CD4-positive, alpha-beta T cell treated with Interleukin-12 subunit alpha and Interleukin-12 subunit beta, for 1 hour (primary cell): ENCODE results near the gene DAB1.

ENCODE experiments used
- DNase-seq: peaks from one replicate; pipeline ENCODE4 v3.0.0-alpha.2; 2020

DAB1 gene

DNA sequence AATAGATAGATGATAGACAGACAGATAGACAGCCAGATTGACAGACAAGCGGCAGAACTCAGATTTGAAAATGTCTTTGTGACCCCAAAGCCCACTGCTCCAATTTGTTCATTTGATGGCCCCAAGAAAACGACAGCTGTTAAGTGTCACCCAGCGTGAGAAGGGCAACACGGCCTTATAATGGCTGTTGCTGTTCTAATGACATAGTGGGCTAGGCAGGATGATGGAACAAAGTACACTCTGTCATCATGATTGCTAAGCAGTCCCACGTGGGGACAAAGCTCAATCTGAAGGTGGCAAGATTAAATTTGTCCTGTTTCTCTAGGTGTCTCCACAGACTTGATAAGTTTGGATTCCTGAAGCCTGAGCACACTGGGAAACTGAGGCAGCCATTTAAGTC, 112.9 kb downstream of the DAB1 start:
- DNase-seq: no peak

DNA sequence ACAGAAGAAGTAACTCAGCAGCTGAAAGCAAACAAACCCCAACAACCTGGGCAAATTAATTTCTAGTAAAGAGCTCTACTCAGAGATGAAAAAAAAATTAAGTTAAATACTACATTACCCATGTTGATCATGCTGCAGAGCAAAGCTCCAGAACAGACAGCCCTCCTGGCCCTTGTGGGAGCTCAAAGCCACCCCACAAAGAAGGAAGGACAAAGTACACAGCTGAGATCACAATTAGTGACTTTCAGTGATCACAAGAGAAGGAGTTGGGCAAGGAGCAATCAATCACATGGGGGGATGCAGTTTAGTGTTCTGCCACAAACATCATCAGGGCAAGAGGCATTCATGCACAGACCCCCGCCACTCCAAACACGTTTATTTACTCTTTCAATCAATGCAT, 114.2 kb downstream of the DAB1 start:
- no peak for DNase-seq

DNA sequence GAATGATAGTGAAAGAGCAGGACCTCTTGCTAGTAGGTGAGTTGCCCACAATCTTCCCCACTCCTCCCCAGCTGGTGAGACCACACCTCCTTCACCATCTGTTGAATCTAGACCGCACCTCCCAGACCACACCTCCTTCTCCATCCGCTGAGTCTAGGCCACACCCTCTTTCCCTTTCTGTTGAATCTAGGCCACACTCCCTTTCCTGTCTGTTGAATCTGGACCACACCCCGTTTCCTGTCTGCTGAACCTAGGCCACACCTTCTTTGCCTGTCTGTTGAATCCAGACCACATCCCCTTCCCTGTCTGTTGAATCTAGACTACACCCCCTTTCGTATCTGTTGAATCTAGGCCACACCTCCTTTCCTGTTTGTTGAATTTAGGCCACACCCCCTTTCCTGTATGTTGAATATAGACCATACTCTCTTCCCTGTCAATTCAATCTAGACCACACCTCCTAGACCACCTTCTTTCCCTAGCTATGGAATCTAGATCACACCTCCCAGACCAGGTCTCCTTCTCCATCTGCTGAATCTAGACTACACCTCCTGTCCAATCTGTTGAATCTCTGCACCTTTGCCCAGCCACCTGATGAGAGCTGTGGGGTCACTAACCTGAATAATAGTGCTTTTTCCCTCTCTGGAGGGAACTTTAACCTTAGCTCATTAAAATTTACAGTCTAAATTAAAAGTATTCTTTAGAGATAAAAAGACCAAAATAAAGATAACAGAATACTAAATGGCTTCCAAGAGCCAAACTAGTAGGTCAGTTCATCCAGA, 116.3 kb downstream of the DAB1 start:
- DNase-seq: peak; percentile 90

DNA sequence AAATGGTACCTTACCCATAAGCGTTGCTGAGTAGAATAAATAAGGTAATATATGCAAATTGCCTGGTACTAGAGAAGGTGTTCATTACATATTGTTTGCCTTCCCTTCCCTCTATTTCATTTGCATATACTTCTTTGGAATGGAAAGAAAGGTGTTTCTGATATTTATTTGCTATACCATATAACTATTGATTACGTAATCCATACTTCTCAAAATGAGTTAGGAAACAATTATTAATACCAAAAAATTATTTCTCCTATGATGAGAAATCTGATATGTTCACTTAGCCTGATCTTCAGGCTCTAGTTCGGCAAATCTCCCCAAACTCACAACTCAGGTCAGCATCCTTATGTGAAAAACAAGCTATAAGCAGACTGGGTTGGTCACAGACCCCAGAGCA, 119.3 kb downstream of the DAB1 start:
- no peak for DNase-seq

DNA sequence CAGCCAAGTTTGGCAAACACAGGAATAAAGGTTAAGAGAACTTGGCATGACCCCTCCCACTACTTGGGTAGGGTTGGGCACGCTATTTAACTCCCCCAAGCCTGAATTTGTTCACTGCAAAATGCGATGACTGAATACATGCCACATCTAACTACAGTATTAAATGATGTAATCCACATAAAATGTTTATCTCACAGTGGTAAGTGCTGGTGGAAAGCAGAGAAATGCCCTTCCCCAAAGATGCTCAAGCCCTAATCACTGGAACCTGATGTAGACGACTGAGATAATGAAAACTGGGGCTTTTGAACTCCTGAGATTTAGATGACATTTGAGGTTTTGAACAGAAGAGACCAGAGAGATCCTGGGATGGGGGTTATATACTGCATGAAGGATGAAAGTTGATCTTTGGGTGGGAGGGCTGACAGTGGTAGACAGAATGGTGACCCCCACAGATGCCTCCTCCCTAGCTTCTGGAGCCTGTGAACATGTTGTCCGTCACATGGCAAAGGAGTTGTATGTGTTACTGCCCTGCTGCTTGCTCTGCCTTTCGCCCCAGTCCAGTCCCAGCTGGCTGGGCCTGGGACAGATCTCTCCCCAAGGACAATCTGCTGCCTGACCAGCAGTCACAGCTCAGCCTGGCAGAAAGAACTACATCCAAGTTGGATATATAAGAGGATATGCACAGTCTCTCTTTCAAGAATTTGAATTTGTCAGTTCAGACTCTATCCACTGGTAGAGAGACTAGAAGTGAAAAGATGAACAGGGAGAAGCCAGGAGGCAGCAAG, 120.9 kb downstream of the DAB1 start:
- DNase-seq: no peak

DNA sequence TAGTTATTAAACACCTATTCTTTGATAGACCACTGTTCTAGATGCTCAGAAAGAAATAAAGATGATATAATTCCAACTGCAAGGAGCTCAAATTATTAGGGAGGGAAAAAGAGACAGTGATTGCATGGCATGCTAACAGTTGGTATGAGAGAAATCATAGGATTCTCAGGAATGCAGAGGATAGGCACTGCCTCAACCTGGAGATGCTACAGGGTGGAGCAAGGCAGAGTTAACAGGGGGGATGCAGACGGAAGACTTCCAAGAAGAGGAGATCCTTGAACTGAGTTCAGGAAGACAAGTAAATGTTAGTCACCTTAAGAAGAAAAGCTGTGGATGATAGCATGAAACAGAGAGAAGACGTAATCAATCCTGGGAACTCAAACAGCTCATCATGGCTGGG, 123.7 kb downstream of the DAB1 start:
- DNase-seq: no peak

DNA sequence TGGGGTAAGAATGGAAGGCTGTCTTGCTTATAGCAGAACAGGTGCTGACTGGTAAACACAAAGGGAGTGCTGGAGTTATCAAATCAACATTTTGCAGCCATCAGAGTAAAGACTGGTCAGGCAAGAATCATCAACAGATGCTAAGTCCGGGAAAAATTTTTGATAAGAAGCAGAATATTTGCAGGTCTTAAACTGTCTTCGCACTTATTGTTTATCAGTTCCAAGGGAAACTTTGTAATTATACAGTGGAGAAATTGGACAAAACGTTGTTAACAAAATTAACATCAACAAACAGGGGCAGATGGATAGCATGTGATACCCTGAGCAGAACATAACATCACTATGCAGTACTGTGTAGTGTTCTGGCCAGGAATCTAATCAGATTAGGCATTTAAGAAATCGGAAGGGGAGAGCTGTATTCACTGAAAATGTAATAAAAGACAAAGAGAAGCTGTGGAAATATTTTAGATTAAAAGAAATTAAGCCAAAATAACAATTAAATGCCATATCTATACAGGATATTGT, 127.1 kb downstream of the DAB1 start:
- DNase-seq: no peak

DNA sequence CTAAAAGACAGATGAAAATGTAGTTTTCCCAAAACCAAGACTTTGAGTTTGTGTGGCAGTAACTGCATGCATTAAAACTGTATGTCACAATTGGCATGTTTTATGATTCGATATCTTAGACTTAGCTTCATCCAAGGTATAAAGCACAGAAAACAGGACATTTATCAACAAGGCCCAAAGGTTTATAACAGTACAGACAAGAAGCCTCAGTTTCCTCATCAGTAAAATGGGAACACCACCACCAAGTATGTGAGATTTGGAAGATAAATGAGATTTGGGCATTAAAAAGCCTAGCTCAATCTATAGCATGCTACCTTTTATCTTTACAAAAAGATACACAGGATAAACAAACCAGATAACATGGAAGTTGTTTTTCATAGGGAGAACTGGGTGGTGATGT, 128.5 kb downstream of the DAB1 start:
- no peak for DNase-seq

DNA sequence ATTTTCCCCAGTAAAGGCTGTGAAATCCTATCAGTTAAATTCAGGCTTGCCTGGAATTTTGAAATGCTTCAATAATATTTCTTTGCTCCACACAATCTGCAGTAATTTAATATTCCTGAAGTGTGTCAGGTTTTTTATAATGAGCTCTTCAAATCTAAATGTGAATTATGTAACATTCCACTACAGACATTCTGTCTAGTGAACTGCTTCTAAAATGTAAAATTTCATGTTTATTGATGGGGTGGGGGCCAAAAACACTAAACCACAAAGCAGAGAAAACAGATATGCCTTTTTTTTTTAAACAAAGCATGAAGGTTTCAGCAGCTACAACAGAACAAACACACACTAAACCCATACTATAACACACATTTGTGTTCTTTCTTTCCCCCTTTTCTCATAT, 129.7 kb downstream of the DAB1 start:
- no peak for DNase-seq

DNA sequence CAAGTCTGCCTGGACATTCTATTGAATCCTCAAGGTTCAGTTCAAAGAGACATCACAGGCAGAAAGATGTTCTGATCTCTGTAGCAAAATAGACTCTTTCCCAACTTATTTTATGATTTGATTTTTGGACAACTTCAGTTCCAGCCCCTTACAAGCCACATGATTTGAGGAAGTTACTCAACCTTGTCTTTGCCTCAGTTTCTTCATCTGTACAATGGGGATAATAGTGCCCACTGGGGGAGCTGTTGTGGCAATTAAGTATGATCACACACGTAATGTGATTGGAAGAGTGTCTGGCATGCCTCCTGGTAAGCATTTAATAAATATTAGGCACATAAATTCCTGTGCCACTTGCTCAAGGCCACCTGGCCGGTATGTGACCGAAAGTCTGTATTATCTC, 130.6 kb downstream of the DAB1 start:
- DNase-seq: no peak

DNA sequence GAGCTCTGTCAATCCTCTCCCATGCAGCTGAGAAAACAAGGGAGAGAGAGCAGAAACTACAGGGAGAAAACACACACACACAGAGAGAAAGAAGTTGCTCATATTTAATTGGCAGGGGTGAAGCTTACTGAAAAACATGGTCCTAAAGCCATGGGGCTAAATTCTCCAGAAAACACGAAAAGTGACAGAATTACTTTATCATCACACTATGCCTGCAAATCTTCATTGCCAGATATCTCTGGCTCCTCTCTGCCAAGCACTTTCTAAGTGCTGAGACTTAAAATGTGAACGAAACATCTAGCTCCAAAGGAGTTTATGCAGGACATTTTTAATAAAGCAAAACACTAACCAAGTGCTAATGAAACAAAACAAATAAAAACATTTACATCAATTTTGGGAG, 134.1 kb downstream of the DAB1 start:
- no peak for DNase-seq

DNA sequence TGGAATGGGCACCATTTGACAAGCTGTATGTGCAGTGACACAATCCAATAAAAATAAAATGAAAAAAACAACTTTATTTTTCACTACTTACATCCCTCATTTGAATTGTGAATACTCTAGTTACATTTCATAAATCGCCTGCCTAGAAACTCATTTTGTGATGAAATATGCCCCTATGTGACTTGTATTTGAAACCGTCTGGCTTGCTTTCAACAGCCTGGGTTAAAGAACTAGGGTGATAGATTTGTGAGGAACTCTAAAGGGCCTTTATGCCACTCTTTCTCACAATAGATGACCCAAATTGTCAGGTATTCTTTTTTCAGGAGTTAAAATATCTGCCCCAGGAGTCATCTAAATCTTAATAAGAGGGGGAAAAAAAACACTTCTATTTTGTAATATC, 137.9 kb downstream of the DAB1 start:
- DNase-seq: no peak

DNA sequence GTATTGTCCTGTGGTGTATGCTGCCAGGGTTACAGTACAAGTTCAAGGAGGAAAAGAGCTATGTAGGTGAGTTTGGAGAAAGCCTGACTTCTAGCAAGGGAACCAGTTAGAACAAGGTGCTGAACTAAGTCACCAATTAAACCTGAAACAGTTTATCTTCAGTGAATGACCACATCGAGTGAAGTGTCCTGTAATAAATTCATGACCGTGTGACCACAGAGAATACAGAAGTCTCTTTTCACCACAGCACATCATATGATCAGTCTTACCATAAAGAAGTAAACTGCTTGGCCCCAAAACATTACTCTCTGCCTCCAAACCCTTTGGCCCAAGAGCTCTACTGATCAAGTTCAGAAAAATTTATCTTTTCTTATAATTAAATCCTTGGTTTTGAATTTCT, 141.4 kb downstream of the DAB1 start:
- no peak for DNase-seq

DNA sequence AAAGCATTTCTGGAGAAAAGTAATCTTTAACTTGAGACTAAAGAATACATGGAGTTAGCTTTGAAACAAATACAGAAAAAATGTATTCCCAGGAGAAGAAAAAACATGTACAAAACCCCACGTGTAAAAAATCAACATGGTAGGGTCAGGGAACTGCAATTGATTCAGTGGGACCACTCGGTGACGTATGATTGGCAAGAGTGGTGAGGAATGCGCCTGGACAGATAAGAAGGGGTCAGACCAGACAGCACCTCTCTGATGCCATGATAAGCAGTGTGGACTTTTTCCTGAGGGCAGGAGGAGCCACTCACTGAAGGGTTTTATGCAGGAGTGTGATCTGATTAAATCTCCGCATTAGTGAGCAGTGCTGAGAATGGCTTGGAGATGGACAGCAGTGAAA, 142.5 kb downstream of the DAB1 start:
- no peak for DNase-seq

DNA sequence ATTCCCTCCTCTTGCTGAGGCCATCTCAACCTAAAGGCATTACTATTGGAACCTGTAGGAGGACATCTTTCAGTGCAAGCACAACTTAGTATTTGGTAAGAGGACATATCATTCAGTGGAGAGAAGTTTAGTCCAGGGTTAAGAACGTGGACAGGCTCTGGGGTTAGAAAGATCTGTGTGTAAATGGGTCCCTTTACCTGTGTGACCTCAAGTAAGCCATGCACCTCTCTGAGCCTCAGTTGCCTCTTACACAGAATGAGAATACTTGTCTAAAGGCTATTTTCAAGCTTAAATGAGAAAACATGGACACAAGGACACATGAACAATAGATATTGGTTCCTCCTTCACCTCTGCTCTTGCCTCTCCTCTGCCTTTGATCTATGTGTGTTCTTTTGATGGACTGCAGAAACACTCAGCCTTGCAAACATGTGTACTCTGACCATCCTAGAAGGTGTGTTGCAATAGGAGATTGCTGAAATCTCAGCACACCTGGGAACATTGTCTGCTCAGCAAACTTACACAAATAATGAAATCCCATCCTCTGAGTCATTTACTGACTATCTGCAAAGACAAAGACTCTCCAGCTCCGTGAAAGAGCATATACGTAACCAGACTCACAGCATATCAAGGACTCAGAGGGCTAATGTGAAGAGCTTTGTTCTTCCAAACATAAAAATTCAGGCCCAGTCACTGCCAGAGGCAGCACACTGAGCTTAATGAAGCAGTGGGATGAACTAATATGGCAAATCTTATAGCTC, 143.8 kb downstream of the DAB1 start:
- no peak for DNase-seq

DNA sequence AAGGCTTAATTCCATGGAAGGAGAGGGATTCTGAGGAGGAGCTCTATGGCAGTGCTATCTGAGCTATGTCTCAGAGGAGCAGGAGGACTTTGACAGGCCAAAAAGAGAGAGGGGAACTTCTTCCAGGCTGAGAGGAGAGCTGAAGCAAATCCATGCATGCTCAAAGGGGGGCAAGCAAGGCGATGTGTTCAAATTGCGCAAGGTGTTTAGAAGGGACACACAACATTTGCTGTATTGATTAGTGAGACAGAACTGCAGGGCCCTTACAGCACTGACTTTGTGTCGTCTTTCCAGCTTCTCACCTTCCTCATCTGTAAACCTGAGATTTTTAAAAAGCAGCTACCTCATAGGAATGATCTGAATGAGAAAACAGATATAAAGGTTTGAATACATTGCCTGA, 145.3 kb downstream of the DAB1 start:
- DNase-seq: no peak

DNA sequence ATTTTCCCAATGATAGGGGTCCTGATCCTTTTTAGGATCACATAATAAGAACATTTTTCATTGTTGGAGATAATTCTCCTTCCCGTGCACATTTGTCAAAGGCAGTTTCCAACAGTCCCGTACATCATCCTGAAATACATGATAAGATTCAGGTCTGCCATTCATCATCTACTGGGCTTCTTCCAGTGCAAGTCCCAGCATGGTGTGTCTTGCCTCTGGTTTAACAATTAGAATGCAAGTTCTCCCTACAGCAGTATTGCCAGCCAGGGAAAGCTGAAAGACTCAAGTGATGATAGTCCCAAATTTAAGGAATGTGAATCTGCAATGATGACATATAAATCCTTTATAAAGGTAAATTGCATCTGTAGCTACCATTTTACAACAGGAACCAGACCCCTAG, 146.2 kb downstream of the DAB1 start:
- DNase-seq: no peak

DNA sequence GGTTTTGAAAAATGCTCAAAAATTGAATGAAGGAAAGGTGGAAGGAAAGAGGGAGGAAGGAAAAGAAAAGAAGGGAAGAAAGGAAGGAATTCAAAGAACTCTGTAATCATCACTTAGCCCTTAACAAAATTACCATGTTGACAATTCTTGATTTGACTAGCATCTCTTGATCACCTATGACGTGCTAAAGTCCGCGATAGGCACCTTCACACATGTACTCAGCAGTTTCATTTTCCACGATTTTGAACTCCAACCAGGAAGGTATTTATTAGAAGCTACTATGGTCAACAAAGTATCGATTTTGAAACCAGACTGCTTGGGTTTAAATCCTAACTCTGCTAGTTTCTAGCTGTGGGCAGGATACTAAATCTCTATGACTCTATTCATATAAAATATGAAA, 146.9 kb downstream of the DAB1 start:
- no peak for DNase-seq

DNA sequence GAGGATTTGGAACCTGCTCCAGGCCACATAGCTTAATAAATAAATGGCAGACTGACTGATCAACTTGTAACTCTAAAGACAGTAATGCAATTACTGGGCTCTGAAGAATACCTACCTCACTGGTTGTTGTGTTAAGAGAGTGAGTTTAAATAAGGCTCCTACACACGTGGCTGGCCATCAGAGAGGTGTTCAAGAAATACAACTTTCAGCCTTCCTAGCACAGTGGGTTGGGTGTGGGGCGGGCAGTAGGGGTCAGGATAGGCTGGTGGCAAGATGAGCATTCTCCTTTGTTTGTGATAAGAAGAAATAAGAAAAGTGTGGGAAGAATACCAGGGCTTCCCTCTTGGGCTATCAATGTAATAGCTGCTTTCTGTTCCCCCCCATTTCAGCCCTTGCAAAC, 151.3 kb downstream of the DAB1 start:
- DNase-seq: no peak

DNA sequence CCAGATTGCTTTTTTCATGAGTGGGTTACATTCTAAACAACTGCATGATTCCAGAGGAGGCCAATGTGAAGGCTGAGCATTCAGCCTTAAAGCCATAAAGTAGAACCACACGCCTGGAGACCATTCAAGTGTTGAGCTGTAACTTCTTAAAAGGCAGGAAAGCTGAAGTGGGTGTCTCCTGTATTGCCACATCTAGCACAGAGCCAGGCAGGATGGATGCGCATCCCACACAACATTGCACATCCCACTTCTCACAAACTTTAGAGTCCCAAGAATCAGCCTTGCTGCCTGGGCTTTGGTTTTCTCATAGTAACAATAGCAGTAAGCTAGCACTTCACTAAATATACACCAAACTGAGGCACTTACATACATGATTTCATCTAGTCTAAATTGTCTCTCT, 151.7 kb downstream of the DAB1 start:
- no peak for DNase-seq

DNA sequence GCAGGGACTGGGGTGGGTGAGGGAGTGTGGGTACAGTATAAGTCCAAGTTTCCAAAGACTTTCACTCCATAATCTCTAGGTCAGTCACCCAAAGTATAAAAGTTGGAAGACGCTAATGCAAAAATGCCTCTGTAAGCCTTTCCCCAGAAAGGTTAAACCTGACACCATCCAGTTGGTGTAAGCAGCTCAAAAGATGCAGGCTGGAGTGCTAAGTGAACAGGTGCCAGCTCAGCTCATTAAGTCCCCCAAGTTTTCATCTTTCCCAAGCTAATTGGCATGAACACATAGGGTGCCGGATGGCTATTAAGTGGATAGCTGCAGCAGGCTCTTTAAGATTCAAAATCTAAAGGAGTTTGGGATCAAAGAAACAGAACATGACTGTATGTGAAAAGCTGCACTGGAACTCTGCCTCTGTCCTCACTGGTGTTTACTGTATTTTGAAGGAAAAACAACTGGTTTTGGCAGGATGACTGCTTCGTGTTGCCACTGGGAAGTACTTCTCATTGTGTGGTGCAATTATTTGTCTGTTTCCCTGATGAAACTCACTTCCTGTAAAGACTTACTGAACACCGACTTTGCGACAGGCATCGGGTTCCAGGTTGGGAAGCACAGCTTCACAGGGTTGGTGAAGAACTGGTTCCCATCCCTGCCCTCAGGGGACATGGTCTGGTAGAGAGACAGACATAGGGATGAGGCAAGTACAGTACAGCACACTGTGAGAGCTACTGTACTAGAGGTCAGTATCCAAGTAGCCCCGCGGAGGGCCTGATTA, 152.7 kb downstream of the DAB1 start:
- no peak for DNase-seq

DNA sequence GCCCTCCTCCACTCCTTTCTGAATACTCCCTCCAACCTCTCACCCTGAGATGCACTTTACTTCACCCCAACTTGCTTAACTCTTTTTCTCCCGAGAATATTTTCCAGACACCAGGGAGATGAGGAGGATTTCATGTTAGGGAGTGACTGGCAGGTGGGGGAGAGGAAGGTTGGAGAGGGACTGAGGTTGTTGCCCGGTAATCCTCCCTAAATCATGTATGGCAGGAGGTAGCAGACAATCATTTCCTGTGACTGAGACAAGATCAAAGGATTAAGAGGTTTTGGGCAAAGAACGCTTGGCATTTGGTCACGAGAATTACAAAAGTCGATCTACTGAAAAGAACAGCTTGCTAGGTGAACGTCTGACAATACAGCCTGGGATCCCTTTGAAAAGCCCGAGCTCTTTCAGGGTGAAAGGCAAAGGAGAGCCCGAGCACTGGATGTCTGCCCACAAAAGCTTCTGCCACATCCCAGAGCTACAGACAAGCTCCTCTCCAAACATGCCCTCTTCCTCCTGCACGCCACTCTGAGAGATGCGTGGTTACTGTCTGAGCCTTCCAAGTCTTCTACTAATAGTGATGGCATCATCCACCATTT, 154.1 kb downstream of the DAB1 start:
- no peak for DNase-seq
